Endothelial cell of umbilical vein (primary cell): ENCODE data around the gene NF1. TPM values are rescaled to one million over a fixed set of nuclear protein-coding genes. Genes with fewer than 3 reads are reported as not detected.

Experiments
- BruUV-seq: library from RNA; stranded (reverse); fragments of 400-500 nt; replicated peaks from 2 replicates; lab custom pipeline; 2021; lab: Mats Ljungman, UMichigan
- CTCF ChIA-PET: fragments of 300-600, 350-600 bp; sonication (Branson Sonifier 250); formaldehyde crosslinking; loops from one replicate; lab custom pipeline; 2021; ENCODE audit warnings: antibody characterized with exemption, inconsistent platforms; lab: Charles Lee
- POLR2A ChIA-PET: fragments of 300-600, 350-600 bp; sonication (Branson Sonifier 250); formaldehyde crosslinking; loops from one replicate; lab custom pipeline; 2021; ENCODE audit warnings: antibody characterized with exemption, inconsistent platforms; lab: Charles Lee
- DNase-seq: peaks from one replicate; pipeline ENCODE4 v3.0.0-alpha.2; 2011; ENCODE audit warnings: low read depth, low spot score
- FAIRE-seq: peaks from 2 replicates; lab custom pipeline; 2011; peaks lifted over from hg19 to GRCh38; lab: Jason Lieb, UNC
- H2AFZ ChIP-seq: 2 replicates; pipeline ENCODE4 v1.6.0; 2012; ENCODE audit warnings: low read depth, low read length, control low read depth, inconsistent platforms
- H3K27ac ChIP-seq: 2 replicates; pipeline ENCODE4 v1.5.1; 2011; ENCODE audit warnings: low read depth, mild to moderate bottlenecking, control low read depth, low read length, moderate library complexity; ENCODE audit not compliant: insufficient read depth
- H3K27me3 ChIP-seq, 2 experiments: 2 replicates each; pipeline versions ENCODE4 v1.6.0 to v1.6.1; 2011; ENCODE audit warnings: low read length in 2 of 2, mixed read lengths in 1 of 2; ENCODE audit not compliant: control insufficient read depth in 2 of 2, insufficient read depth in 2 of 2
- H3K36me3 ChIP-seq, 2 experiments: 2 replicates in 1 of 2; 3 replicates in 1 of 2; pipeline ENCODE4 v1.5.1; 2011; ENCODE audit warnings: low read length in 2 of 2, mild to moderate bottlenecking in 1 of 2, moderate library complexity in 1 of 2; ENCODE audit not compliant: control insufficient read depth in 2 of 2, insufficient read depth in 2 of 2; ENCODE audit errors: extremely low read depth in 1 of 2
- H3K4me1 ChIP-seq: 3 replicates; pipeline ENCODE4 v1.5.1; 2011; ENCODE audit warnings: mild to moderate bottlenecking, low read length; ENCODE audit not compliant: control insufficient read depth, insufficient read depth; ENCODE audit errors: extremely low read depth
- H3K4me2 ChIP-seq: 2 replicates; pipeline ENCODE4 v1.6.1; 2011; ENCODE audit warnings: low read length, control low read depth, mixed read lengths; ENCODE audit not compliant: insufficient read depth
- H3K4me3 ChIP-seq, 3 experiments: fragments of 200-600 bp in 1 of 3; sonication (generic), shearing (Covaris generic) in 1 of 3; replicated peaks in 1 of 3; 2 replicates each; pipeline ENCODE4 v1.5.1; 2011 to 2016; ENCODE audit warnings: control low read depth in 3 of 3, low read length in 3 of 3, mild to moderate bottlenecking in 2 of 3, inconsistent platforms in 1 of 3, low read depth in 1 of 3, moderate library complexity in 1 of 3; ENCODE audit not compliant: insufficient read depth in 1 of 3
- H3K79me2 ChIP-seq: 2 replicates; pipeline ENCODE4 v1.6.0; 2012; ENCODE audit warnings: low read length, inconsistent platforms; ENCODE audit not compliant: control insufficient read depth, insufficient read depth
- H3K9ac ChIP-seq: replicated peaks from 2 replicates; pipeline ENCODE3; 2011; ENCODE audit warnings: low read length, control low read depth; ENCODE audit not compliant: insufficient read depth; ENCODE audit errors: extremely low read depth
- H3K9me1 ChIP-seq: replicated peaks from 3 replicates; pipeline ENCODE4 v1.6.0; 2011; ENCODE audit warnings: mild to moderate bottlenecking, low read length; ENCODE audit not compliant: control insufficient read depth, insufficient read depth; ENCODE audit errors: extremely low read depth
- H3K9me3 ChIP-seq: replicated peaks from 2 replicates; pipeline ENCODE4 v1.5.1; 2012; ENCODE audit warnings: low read length, inconsistent platforms; ENCODE audit not compliant: control insufficient read depth, insufficient read depth
- H4K20me1 ChIP-seq: replicated peaks from 2 replicates; pipeline ENCODE3; 2011; ENCODE audit warnings: mild to moderate bottlenecking, low read length; ENCODE audit not compliant: control insufficient read depth, insufficient read depth; ENCODE audit errors: extremely low read depth
- EZH2 ChIP-seq: IDR thresholded peaks from 2 replicates; pipeline ENCODE4 v1.6.1; 2012; ENCODE audit warnings: borderline replicate concordance, low read depth, mild to moderate bottlenecking, moderate library complexity, low read length, inconsistent platforms; ENCODE audit not compliant: severe bottlenecking
- FOS ChIP-seq: IDR thresholded peaks from 2 replicates; pipeline ENCODE4 v1.6.1; 2011; ENCODE audit warnings: mild to moderate bottlenecking, low read length, moderate library complexity, borderline replicate concordance; ENCODE audit not compliant: insufficient read depth
- GATA2 ChIP-seq: IDR thresholded peaks from 2 replicates; pipeline ENCODE4 v1.7.0; 2011; ENCODE audit warnings: low read depth, mild to moderate bottlenecking, moderate library complexity, mixed read lengths, low read length; ENCODE audit not compliant: insufficient read length, insufficient read depth
- JUN ChIP-seq: IDR thresholded peaks from 2 replicates; pipeline ENCODE4 v1.6.1; 2011; ENCODE audit warnings: borderline replicate concordance, low read depth; ENCODE audit not compliant: insufficient read length, insufficient read depth
- MYC ChIP-seq: IDR thresholded peaks from one replicate; pipeline ENCODE4 v1.6.1; 2011; ENCODE audit warnings: mild to moderate bottlenecking, low read depth, low read length
- POLR2A ChIP-seq: IDR thresholded peaks from 2 replicates; pipeline ENCODE4 v1.6.1; 2012; ENCODE audit warnings: low read depth, mild to moderate bottlenecking, control low read depth, low read length
- POLR2AphosphoS5 ChIP-seq: IDR thresholded peaks from 2 replicates; pipeline ENCODE4 v1.6.1; 2012; ENCODE audit warnings: low read depth, mild to moderate bottlenecking, control low read depth, low read length, moderate library complexity; ENCODE audit not compliant: insufficient read depth
- dilution Hi-C: fragments of 300-500 bp; cut with MboI; formaldehyde crosslinking; loops from one replicate; pipeline ENCODE4 v1.15.0; 2019; ENCODE audit warnings: low sequenced_read_pairs; ENCODE audit not compliant: extremely low pct_ligation_motif_present
- intact Hi-C: fragments of 100-400 bp; cut with micrococcal nuclease; formaldehyde crosslinking; loops from one replicate; pipeline ENCODE4 v1.10.0; 2022
- polyA plus RNA-seq, 4 experiments: library from polyadenylated mRNA; depleted of rRNA in 3 of 4; stranded (reverse) in 3 of 4; unstranded in 1 of 4; fragments of >200 nt; gene quantifications; 2 replicates each; pipeline versions ENCODE4 v1.2.1 to v1.2.3, GENCODE V29; 2011 to 2012; ENCODE audit warnings: missing spikeins in 1 of 4
- total RNA-seq: library from RNA; stranded (reverse); gene quantifications from 2 replicates; pipeline ENCODE4 v1.2.3, GENCODE V29; 2021
- TF ChIP-seq, protein P1 (sequence below): IDR thresholded peaks from 2 replicates; pipeline ENCODE4 v1.6.1; 2011; ENCODE audit not compliant: insufficient read depth, insufficient read length
- TF ChIP-seq, protein P2 (sequence below), 2 donors: IDR thresholded peaks; 1 replicate in 1 of 2; 2 replicates in 1 of 2; pipeline ENCODE4 v1.5.1; 2011; ENCODE audit warnings: low read length in 2 of 2, mild to moderate bottlenecking in 2 of 2, moderate library complexity in 2 of 2, control low read depth in 1 of 2, inconsistent platforms in 1 of 2, low read depth in 1 of 2; ENCODE audit not compliant: insufficient read depth in 1 of 2; ENCODE audit errors: extremely low read depth in 1 of 2

Gene NF1
- total and polyA plus RNA-seq, 2 donors (not counting 3 experiments of a cell fraction or from before 2014, with no cell fraction given) = 13.7 to 42.4 TPM

DNA sequence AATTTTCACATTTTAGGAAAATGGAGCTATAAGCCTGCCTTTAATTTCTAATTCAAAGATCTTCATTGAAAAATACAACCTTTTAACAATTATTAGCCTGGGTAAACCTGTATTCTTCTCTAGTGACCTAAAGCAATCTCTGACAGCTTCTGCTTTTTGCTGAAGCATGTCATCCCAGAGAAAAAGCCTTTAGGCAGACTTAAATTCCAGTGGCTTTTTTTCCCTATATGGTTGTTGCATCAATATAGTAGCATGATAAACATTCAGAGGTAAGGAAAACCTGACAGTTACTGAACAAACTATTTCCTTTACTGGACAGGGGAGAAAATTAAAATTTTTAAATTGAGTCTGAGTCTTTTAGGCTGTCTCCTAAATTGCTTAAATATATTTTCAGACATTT is 234.4 kb downstream of the NF1 start:
- CTCF ChIA-PET = interaction anchor here (1.4 to 1.5 kb wide), 3 partner anchors 10 to 15 kb away, joined by 3 to 6 read pairs (median 5); partner anchors contain the start of gene EVI2B
- Histone ChIP-seq H3K9me3 (no peaks in the 10 kb centered on the region), H3K9ac (no peak overlapping the region), H3K27ac (no peak overlapping the region), H3K4me1 (peaks cover 3% of the 10 kb centered on the region), H3K4me2 (no peak overlapping the region), H3K9me1 (no peaks in the 10 kb centered on the region), H3K4me3 (no peak overlapping the region), H2AFZ (no peak overlapping the region), H3K79me2 (no peaks in the 10 kb centered on the region), H3K27me3 (no peaks in the 10 kb centered on the region), H4K20me1 (no peaks in the 10 kb centered on the region), H3K36me3 (peaks cover 0 to 2% of the 10 kb centered on the region in 2 experiments)
- intact Hi-C loops = no loop called here
- dilution Hi-C loops = no loop called here
- FAIRE-seq = no peak
- no peak for DNase-seq
- BruUV-seq = no TSS peak
- TF ChIP-seq POLR2AphosphoS5 (no peak), JUN (no peak), EZH2 (no peak)
- TF ChIP-seq, protein P1, sequence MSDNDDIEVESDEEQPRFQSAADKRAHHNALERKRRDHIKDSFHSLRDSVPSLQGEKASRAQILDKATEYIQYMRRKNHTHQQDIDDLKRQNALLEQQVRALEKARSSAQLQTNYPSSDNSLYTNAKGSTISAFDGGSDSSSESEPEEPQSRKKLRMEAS = no peak
- POLR2A ChIA-PET = no interaction called here

DNA sequence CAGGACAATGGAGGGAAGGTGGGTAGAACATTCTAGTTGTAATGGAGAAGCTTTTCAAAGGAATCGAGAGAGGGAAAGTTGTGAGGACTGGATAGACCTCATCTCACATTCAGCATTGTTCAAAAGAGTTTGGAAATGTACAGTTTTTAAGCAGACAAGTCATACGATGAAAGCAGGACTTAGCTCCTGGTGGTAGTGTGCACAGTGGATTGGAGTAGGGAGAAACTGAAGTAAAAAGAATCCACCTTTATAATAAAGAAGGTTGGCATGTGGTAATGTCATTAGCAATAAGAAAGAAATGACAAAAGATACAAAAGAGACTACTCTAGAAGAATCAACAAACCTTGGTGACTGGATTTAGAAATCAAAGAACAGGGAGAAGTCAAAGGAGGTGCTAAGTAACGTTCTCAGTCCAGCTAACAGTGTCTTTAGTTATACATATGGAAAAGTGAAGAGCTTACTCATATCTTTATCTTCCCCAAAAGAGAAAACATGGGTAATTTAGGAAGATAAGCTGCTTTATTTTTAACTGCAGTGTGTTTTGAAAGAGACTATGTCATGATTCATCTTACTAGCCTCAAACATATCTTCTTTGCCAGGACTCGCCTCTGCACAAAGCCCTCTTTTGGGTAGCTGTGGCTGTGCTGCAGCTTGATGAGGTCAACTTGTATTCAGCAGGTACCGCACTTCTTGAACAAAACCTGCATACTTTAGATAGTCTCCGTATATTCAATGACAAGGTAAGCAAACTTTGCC is 245.3 kb downstream of the NF1 start:
- H3K4me2 ChIP-seq = no peak overlapping the region
- DNase-seq (no peak), FAIRE-seq (no peak)
- no peaks in the 10 kb centered on the region for H4K20me1 ChIP-seq
- POLR2A ChIA-PET = interaction anchor here (0.6 kb wide), 1 partner anchor 25 kb away, joined by 5 read pairs; no protein-coding TSS in a partner anchor
- no peak overlapping the region for H3K27ac ChIP-seq
- no peaks in the 10 kb centered on the region for H3K27me3 ChIP-seq
- no peaks in the 10 kb centered on the region for H3K4me1 ChIP-seq
- BruUV-seq = no TSS peak
- H3K9me1 ChIP-seq = no peaks in the 10 kb centered on the region
- no peaks in the 10 kb centered on the region for H3K9me3 ChIP-seq
- TF ChIP-seq, protein P2, sequence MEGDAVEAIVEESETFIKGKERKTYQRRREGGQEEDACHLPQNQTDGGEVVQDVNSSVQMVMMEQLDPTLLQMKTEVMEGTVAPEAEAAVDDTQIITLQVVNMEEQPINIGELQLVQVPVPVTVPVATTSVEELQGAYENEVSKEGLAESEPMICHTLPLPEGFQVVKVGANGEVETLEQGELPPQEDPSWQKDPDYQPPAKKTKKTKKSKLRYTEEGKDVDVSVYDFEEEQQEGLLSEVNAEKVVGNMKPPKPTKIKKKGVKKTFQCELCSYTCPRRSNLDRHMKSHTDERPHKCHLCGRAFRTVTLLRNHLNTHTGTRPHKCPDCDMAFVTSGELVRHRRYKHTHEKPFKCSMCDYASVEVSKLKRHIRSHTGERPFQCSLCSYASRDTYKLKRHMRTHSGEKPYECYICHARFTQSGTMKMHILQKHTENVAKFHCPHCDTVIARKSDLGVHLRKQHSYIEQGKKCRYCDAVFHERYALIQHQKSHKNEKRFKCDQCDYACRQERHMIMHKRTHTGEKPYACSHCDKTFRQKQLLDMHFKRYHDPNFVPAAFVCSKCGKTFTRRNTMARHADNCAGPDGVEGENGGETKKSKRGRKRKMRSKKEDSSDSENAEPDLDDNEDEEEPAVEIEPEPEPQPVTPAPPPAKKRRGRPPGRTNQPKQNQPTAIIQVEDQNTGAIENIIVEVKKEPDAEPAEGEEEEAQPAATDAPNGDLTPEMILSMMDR (IDR thresholded peaks at IDR 0.05; ENCODE audit: extremely low read depth in 1 of 2, insufficient read depth in 1 of 2, low read depth in 1 of 2, low read length in 2 of 2) = no peak
- no peak for TF ChIP-seq MYC
- TF ChIP-seq JUN = no peak
- no peak for TF ChIP-seq POLR2AphosphoS5
- TF ChIP-seq POLR2A = no peak
- no peak for TF ChIP-seq EZH2
- TF ChIP-seq FOS = no peak
- no peak for TF ChIP-seq GATA2
- TF ChIP-seq, protein P1 = no peak
- H3K9ac ChIP-seq = no peak overlapping the region
- dilution Hi-C loops = no loop called here
- H2AFZ ChIP-seq = no peak overlapping the region
- CTCF ChIA-PET = interaction anchor here (0.6 to 2.3 kb wide), 5 partner anchors 12 to 518 kb away, joined by 3 to 5 read pairs (median 3); no protein-coding TSS in a partner anchor
- no peaks in the 10 kb centered on the region for H3K79me2 ChIP-seq
- peaks cover 4 to 6% of the 10 kb centered on the region in 2 experiments for H3K36me3 ChIP-seq
- H3K4me3 ChIP-seq = no peak overlapping the region
- intact Hi-C loops = no loop called here
